CD4-positive, alpha-beta T cell (primary cell): ENCODE data around the gene CFAP54. TPM values are rescaled to one million over a fixed set of nuclear protein-coding genes. Genes with fewer than 3 reads are reported as not detected.

Source experiments
- ATAC-seq: fragments of 200-7000 bp; cut with Tn5 transposase; one replicate; pipeline ENCODE4 v1.10.0; 2022; ENCODE audit warnings: mild to moderate bottlenecking; ENCODE audit not compliant: poor library complexity
- CTCF ChIA-PET: fragments of 350-600 bp; sonication (Branson Sonifier 250); formaldehyde crosslinking; loops from one replicate; lab custom pipeline; 2021; ENCODE audit warnings: antibody characterized with exemption, inconsistent platforms; lab: Charles Lee
- POLR2A ChIA-PET: fragments of 350-600 bp; sonication (Branson Sonifier 250); formaldehyde crosslinking; loops from one replicate; lab custom pipeline; 2021; ENCODE audit warnings: antibody characterized with exemption, inconsistent platforms; lab: Charles Lee
- DNase-seq, 14 experiments: peaks; one replicate each; pipeline ENCODE4 v3.0.0-alpha.2; 2013 to 2020; ENCODE audit warnings: mixed read lengths in 2 of 14
- H3K27ac ChIP-seq, 2 donors: one replicate each; pipeline versions ENCODE4 v1.5.1 to v1.7.0; 2013; ENCODE audit warnings: low read length in 2 of 2, low read depth in 1 of 2, mild to moderate bottlenecking in 1 of 2
- H3K27me3 ChIP-seq, 2 experiments: 1 replicate in 1 of 2; 2 replicates in 1 of 2; pipeline versions ENCODE4 v1.6.1 to v1.7.0; 2013; ENCODE audit warnings: low read length in 2 of 2, control low read depth in 1 of 2, mild to moderate bottlenecking in 1 of 2, moderate library complexity in 1 of 2; ENCODE audit not compliant: insufficient read depth in 2 of 2, control insufficient read depth in 1 of 2
- H3K36me3 ChIP-seq: one replicate; pipeline ENCODE4 v1.6.1; 2013; ENCODE audit warnings: low read length, control low read depth; ENCODE audit not compliant: insufficient read depth
- H3K4me1 ChIP-seq: one replicate; pipeline ENCODE4 v1.6.1; 2013; ENCODE audit warnings: low read length, control low read depth; ENCODE audit not compliant: insufficient read depth
- H3K4me3 ChIP-seq: one replicate; pipeline ENCODE4 v1.5.1; 2013; ENCODE audit warnings: mild to moderate bottlenecking, low read length, moderate library complexity
- H3K9me3 ChIP-seq, 2 experiments: 1 replicate in 1 of 2; 2 replicates in 1 of 2; pipeline versions ENCODE4 v1.6.1 to v1.7.0; 2013; ENCODE audit warnings: low read length in 2 of 2, mild to moderate bottlenecking in 2 of 2, control low read depth in 1 of 2, moderate library complexity in 1 of 2; ENCODE audit not compliant: control insufficient read depth in 1 of 2, insufficient read depth in 1 of 2
- H3K27ac Mint-ChIP-seq: one replicate; pipeline ENCODE4 v1.8.0; 2020; ENCODE audit warnings: mixed read lengths
- H3K27me3 Mint-ChIP-seq: one replicate; pipeline ENCODE4 v1.8.0; 2021; ENCODE audit warnings: mixed read lengths
- H3K36me3 Mint-ChIP-seq: one replicate; pipeline ENCODE4 v1.8.0; 2021; ENCODE audit warnings: low read depth, mixed read lengths
- H3K4me1 Mint-ChIP-seq: one replicate; pipeline ENCODE4 v1.8.0; 2021; ENCODE audit warnings: low read depth, mixed read lengths
- H3K4me3 Mint-ChIP-seq: one replicate; pipeline ENCODE4 v1.8.0; 2020; ENCODE audit warnings: mild to moderate bottlenecking, mixed read lengths
- H3K9me3 Mint-ChIP-seq: one replicate; pipeline ENCODE4 v1.8.0; 2020; ENCODE audit warnings: mixed read lengths
- intact Hi-C, 2 experiments: fragments of 100-400 bp; cut with DNase I in 1 of 2; cut with micrococcal nuclease in 1 of 2; formaldehyde crosslinking; loops; one replicate each; pipeline versions ENCODE4 v1.15.1 to v1.9.0; 2023 to 2025; cut with DNase I, micrococcal nuclease
- total RNA-seq, 174 experiments: library from RNA in 2 of 174; stranded (reverse) in 2 of 174; gene quantifications; one replicate each; pipeline ENCODE4 v1.2.3 and lab custom pipeline; 2021 to 2026
- TF ChIP-seq, protein P1 (sequence below): fragments of 200-600 bp; IDR thresholded peaks from one replicate; pipeline ENCODE4 v1.8.0; 2022; ENCODE audit warnings: antibody characterized with exemption, mild to moderate bottlenecking

The CFAP54 gene
- total RNA-seq, 2 experiments from 2014 or later: 0.20 to 0.22 TPM

DNA sequence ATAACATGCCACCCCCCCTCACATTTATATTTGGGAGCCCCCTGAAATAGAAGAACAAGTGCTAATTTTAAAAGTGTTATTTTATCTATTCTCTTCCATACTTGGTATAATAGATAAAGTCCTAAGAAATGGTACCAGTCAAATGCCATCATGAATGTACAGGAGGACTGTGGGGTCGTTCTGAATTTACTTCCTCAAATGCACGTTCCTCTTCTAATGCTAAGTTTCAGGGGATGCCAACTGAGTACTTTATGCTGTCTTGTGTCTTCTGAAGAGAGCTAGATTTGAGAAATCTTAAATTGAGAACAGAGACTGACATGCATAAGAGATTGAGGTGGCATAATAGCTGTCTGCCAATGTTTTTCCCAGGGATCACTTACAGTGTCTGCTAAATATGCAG, 59.0 kb downstream of the CFAP54 start:
- intact Hi-C loops: no loop called here
- Mint-ChIP-seq H3K27me3 (peaks cover 21% of the 10 kb centered on the region), H3K4me1 (no peaks in the 10 kb centered on the region), H3K36me3 (no peaks in the 10 kb centered on the region), H3K9me3 (peaks cover 10% of the 10 kb centered on the region), H3K4me3 (no peak overlapping the region), H3K27ac (no peak overlapping the region)
- Histone ChIP-seq H3K9me3 (peaks cover 0 to 4% of the 10 kb centered on the region in 2 experiments), H3K27ac (no peak overlapping the region), H3K4me1 (no peaks in the 10 kb centered on the region), H3K27me3 (no peaks in the 10 kb centered on the region), H3K36me3 (no peaks in the 10 kb centered on the region), H3K4me3 (no peak overlapping the region)
- POLR2A ChIA-PET: no interaction called here
- TF ChIP-seq, protein P1, sequence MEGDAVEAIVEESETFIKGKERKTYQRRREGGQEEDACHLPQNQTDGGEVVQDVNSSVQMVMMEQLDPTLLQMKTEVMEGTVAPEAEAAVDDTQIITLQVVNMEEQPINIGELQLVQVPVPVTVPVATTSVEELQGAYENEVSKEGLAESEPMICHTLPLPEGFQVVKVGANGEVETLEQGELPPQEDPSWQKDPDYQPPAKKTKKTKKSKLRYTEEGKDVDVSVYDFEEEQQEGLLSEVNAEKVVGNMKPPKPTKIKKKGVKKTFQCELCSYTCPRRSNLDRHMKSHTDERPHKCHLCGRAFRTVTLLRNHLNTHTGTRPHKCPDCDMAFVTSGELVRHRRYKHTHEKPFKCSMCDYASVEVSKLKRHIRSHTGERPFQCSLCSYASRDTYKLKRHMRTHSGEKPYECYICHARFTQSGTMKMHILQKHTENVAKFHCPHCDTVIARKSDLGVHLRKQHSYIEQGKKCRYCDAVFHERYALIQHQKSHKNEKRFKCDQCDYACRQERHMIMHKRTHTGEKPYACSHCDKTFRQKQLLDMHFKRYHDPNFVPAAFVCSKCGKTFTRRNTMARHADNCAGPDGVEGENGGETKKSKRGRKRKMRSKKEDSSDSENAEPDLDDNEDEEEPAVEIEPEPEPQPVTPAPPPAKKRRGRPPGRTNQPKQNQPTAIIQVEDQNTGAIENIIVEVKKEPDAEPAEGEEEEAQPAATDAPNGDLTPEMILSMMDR: no peak
- no peak for DNase-seq
- CTCF ChIA-PET: no interaction called here
- ATAC-seq: no peak

DNA sequence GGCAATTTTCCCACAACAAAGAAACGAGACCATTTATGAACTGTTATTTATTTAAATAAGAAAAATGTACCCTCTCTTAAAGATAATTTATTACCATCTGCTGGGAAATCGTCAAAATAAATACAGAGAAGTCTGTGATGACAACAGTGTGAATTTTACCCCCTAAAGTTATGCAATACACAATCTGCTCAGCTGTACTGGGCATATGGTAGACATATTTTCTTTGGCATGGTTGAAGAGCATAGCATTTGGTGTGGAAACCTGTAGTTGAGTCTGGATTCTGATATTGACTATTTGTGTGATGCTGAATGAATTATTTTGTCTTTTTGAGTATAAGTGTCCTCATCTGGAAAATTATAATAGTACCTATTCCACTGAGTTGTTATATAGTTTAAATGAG, 60.0 kb downstream of the CFAP54 start:
- POLR2A ChIA-PET: no interaction called here
- ATAC-seq (no peak), DNase-seq (no peak)
- H3K4me3 ChIP-seq: no peak overlapping the region
- H3K27ac ChIP-seq: no peak overlapping the region
- H3K27me3 ChIP-seq: no peaks in the 10 kb centered on the region
- Mint-ChIP-seq H3K9me3 (peaks cover under 1% of the 10 kb centered on the region), H3K36me3 (no peaks in the 10 kb centered on the region), H3K4me3 (no peak overlapping the region), H3K27ac (no peak overlapping the region), H3K27me3 (peaks cover 15% of the 10 kb centered on the region), H3K4me1 (no peaks in the 10 kb centered on the region)
- TF ChIP-seq, protein P1: no peak
- no peaks in the 10 kb centered on the region for H3K36me3 ChIP-seq
- intact Hi-C loops: no loop called here
- no peaks in the 10 kb centered on the region for H3K9me3 ChIP-seq
- CTCF ChIA-PET: no interaction called here
- no peaks in the 10 kb centered on the region for H3K4me1 ChIP-seq

DNA sequence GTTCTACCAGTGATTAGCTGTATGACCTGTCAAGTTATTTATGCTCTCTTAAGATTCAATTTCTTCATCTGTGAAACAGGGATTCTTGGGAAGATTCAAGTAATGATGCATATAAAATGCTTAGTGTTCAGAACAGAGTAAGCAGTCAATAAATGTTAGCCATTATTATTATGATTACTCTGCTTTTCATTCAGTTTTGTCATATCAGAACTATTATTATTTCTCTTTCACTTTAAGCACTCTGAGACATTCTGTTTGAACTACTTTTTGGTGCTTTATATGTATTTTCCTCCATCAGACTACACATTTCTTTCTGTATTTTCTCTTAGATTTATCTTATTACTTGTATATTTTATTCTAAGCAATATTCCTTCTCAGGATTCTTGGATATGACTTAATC, 81.2 kb downstream of the CFAP54 start:
- Histone ChIP-seq H3K27me3 (peaks cover 0 to 3% of the 10 kb centered on the region in 2 experiments), H3K9me3 (no peaks in the 10 kb centered on the region), H3K27ac (no peak overlapping the region), H3K36me3 (no peaks in the 10 kb centered on the region), H3K4me3 (no peak overlapping the region), H3K4me1 (no peaks in the 10 kb centered on the region)
- no peaks in the 10 kb centered on the region for H3K4me1 Mint-ChIP-seq
- H3K27ac Mint-ChIP-seq: no peak overlapping the region
- TF ChIP-seq, protein P1: no peak
- no peaks in the 10 kb centered on the region for H3K36me3 Mint-ChIP-seq
- no peaks in the 10 kb centered on the region for H3K9me3 Mint-ChIP-seq
- intact Hi-C loops: no loop called here
- ATAC-seq (no peak), DNase-seq (no peak)
- peaks cover 43% of the 10 kb centered on the region for H3K27me3 Mint-ChIP-seq
- ChIA-PET CTCF (no interaction called here), POLR2A (no interaction called here)
- no peak overlapping the region for H3K4me3 Mint-ChIP-seq
